ENCODE results near the gene LHX3. TPM values are rescaled to one million over a fixed set of nuclear protein-coding genes. Genes with fewer than 3 reads are reported as not detected.
A peak's percentile ranks its signal among the peaks of the same experiment; 100 is the strongest.

LHX3 gene
- total RNA-seq, 1 experiment from 2014 or later: 0.22 TPM

DNA sequence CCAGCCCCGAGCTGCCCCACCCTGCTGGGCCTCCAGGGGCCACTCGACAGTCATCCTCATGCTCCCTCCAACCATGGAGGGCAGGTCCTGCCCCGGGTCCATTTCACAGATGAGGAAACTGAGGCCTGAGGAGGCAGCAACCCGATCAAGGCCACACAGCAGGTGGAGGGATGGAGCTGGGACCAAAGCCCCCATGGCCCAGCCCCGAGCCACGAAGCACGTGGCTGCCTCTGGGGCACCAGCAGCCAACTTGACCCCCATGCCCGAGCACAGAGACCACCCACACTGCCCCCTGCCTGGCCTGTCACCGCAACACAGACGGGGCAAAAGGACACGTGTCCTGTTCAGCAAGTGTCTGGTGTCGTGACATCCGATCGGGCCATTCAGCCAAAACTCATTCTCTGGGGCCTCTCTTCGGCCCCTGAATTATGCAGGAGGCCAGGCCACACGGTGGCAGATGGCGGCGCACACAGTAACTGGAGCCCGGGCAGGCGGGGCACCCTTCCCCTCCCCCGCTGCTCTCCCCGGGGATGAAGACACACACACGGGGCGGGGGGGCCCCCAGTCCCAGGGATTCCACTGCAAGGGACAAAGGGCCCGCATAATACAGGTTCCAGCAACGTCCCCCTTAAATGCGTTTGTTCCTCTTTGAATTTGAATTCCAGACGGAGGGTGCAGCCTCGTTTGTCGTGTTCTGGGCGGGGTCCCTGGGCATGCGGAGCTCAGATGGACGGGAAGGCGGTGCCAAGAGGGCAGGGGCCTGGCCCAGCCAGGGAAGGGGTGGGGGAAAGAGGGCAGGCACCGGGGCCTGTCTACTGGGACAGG, 56.8 kb downstream of the LHX3 start:
- TF ChIP-seq EZH2 (IDR thresholded peaks at IDR 0.05; ENCODE audit: low read depth): no peak
- TF ChIP-seq, protein P1, sequence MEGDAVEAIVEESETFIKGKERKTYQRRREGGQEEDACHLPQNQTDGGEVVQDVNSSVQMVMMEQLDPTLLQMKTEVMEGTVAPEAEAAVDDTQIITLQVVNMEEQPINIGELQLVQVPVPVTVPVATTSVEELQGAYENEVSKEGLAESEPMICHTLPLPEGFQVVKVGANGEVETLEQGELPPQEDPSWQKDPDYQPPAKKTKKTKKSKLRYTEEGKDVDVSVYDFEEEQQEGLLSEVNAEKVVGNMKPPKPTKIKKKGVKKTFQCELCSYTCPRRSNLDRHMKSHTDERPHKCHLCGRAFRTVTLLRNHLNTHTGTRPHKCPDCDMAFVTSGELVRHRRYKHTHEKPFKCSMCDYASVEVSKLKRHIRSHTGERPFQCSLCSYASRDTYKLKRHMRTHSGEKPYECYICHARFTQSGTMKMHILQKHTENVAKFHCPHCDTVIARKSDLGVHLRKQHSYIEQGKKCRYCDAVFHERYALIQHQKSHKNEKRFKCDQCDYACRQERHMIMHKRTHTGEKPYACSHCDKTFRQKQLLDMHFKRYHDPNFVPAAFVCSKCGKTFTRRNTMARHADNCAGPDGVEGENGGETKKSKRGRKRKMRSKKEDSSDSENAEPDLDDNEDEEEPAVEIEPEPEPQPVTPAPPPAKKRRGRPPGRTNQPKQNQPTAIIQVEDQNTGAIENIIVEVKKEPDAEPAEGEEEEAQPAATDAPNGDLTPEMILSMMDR (conservative IDR thresholded peaks at IDR 0.05): no peak
- peak overlapping the region; percentile 31; the same call in 1 of the 2 replicates for H3K4me2 ChIP-seq
- BruUV-seq (replicated peaks): no TSS peak
- no peak overlapping the region for H3K4me3 ChIP-seq
- no peaks in the 10 kb centered on the region for H3K36me3 ChIP-seq (ENCODE audit: low read depth)
- no peak overlapping the region for H3K27ac ChIP-seq
- no peaks in the 10 kb centered on the region for H3K9me2 ChIP-seq (ENCODE audit: insufficient read depth)
- H3K79me2 ChIP-seq (ENCODE audit: low read depth): no peaks in the 10 kb centered on the region
- peaks cover 58% of the 10 kb centered on the region for H3K27me3 ChIP-seq (ENCODE audit: insufficient read depth, low read depth)
- peak in 1 of 2 experiments; percentile 37 for DNase-seq
- ChIA-PET POLR2A (ENCODE audit: unreplicated experiment) (no interaction called here), CTCF (interaction anchor here (0.6 to 0.7 kb wide), 2 partner anchors 14 to 1173 kb away, joined by 3 read pairs; no protein-coding TSS in a partner anchor)
- no peak overlapping the region for H2AFZ ChIP-seq
- intact Hi-C loops (cut with micrococcal nuclease; ENCODE audit: unreplicated experiment): no loop called here
- H3F3A ChIP-seq (ENCODE audit: insufficient read depth, low read depth): no peaks in the 10 kb centered on the region
- no peaks in the 10 kb centered on the region for H3K4me1 ChIP-seq (replicated peaks; ENCODE audit: insufficient read depth)
- H3K9me3 ChIP-seq (ENCODE audit: insufficient read depth, low read depth): no peaks in the 10 kb centered on the region
- no peaks in the 10 kb centered on the region for H4K20me1 ChIP-seq (ENCODE audit: insufficient read depth)

DNA sequence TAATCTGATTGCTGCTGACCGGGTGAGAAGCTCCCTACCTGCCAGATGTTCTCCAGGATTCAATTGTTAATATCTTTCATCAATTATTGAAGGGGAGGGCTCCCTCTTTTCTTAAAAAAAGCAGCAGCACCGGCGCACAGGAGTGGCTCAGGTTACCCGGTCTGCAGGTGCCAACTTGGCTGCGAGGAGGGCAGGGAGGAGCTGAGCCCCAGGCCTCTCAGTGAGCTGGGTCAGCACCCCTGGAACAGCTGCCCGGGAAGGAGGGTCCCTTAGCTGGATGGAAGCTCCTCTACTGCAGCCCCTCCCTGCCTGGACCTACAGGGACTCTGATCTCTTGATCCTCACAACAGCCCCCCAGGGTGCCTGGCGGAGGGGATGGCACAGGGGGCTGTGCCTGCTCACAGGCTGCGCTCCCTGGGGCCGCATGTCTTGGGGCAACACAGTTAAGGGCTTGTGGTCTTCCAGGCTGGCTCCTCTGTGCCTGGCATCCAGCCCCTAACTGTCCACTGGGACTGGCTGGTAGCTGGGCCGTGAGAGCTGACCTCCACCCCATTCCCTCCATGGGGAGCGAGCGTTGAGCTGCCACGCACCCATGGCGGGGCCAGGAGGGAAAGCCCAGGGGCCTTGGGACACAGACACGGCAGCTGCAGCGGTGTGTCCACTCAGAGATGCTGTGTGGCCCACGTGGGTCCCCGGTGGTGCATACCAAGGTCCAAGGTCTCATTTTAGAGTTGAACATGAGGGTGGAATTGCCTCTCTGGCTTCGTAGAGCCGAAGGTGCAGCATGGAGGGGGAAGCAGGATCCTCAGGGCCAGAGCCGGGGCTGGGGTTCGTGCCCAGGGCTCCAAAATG, 57.7 kb downstream of the LHX3 start:
- Histone ChIP-seq H3K27ac (no peak overlapping the region), H3K9me3 (ENCODE audit: insufficient read depth, low read depth) (no peaks in the 10 kb centered on the region), H3F3A (ENCODE audit: insufficient read depth, low read depth) (no peaks in the 10 kb centered on the region), H3K4me1 (replicated peaks; ENCODE audit: insufficient read depth) (no peaks in the 10 kb centered on the region), H3K27me3 (ENCODE audit: insufficient read depth, low read depth) (peaks cover 58% of the 10 kb centered on the region), H3K4me3 (no peak overlapping the region), H3K79me2 (ENCODE audit: low read depth) (no peaks in the 10 kb centered on the region), H4K20me1 (ENCODE audit: insufficient read depth) (no peaks in the 10 kb centered on the region), H3K4me2 (no peak overlapping the region), H2AFZ (no peak overlapping the region), H3K9me2 (ENCODE audit: insufficient read depth) (no peaks in the 10 kb centered on the region), H3K36me3 (ENCODE audit: low read depth) (no peaks in the 10 kb centered on the region)
- intact Hi-C loops (cut with micrococcal nuclease; ENCODE audit: unreplicated experiment): no loop called here
- BruUV-seq (replicated peaks): no TSS peak
- POLR2A ChIA-PET (ENCODE audit: unreplicated experiment): no interaction called here
- CTCF ChIA-PET: no interaction called here
- DNase-seq: no peak
- TF ChIP-seq EZH2 (IDR thresholded peaks at IDR 0.05; ENCODE audit: low read depth): no peak
- TF ChIP-seq, protein P1 (conservative IDR thresholded peaks at IDR 0.05): no peak

Other genes with a start within 250 kb of the LHX3 start
- gene UBAC1, start 243.8 kb downstream of the LHX3 start, total RNA-seq (2021): 27.6 and 37.1 TPM in 2 replicates
- 22.4 and 23.8 TPM in 2 replicates for gene NACC2, start 109.8 kb downstream of the LHX3 start, total RNA-seq (2021)
- gene TMEM250, start 86.3 kb downstream of the LHX3 start, total RNA-seq (2021): 73.8 and 75.3 TPM in 2 replicates
- 34.6 and 40.8 TPM in 2 replicates for gene QSOX2, start 40.7 kb upstream of the LHX3 start, total RNA-seq (2021)
- gene CCDC187, start 99.0 kb upstream of the LHX3 start, total RNA-seq (2021): 2.7 and 5.2 TPM in 2 replicates
- 5.5 and 9.5 TPM in 2 replicates for gene GPSM1, start 122.4 kb upstream of the LHX3 start, total RNA-seq (2021)
- 9.1 and 19.1 TPM in 2 replicates for gene DNLZ, start 158.6 kb upstream of the LHX3 start, total RNA-seq (2021)
- gene CARD9, start 168.5 kb upstream of the LHX3 start, total RNA-seq (2021): 13.6 and 14.0 TPM in 2 replicates
- 13.3 and 14.4 TPM in 2 replicates for gene SNAPC4, start 195.0 kb upstream of the LHX3 start, total RNA-seq (2021)
- gene ENTR1, start 205.5 kb upstream of the LHX3 start, total RNA-seq (2021): 67.9 and 82.9 TPM in 2 replicates
- gene PMPCA, start 205.5 kb upstream of the LHX3 start, total RNA-seq (2021): 78.1 and 86.5 TPM in 2 replicates
- gene INPP5E, start 234.7 kb upstream of the LHX3 start, total RNA-seq (2021): 18.2 and 22.5 TPM in 2 replicates

Data from PC-9 (cell line).